ENCODE measurements around the gene MTAP.

The MTAP gene

DNA sequence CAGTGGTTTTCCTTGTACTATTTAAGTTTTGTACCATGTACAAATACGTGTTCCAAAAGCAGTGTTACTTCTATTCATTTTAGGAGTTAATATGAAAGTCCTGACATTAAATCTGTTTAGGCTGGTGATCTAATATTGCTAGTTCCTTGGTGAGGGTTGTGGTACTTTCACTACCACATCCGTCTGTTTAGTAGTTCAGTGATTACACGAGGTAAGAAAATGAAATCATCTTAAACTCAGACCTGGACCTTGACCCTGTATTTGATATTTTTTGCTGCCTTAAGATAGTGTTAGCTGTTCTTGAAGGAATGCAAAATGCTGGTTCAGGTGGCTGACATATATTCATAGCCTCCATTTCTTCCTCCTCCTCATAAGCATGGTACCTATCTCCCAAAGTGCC is 50.3 kb downstream of the MTAP start:
- DNase-seq (ENCODE audit: low spot score): no peak

DNA sequence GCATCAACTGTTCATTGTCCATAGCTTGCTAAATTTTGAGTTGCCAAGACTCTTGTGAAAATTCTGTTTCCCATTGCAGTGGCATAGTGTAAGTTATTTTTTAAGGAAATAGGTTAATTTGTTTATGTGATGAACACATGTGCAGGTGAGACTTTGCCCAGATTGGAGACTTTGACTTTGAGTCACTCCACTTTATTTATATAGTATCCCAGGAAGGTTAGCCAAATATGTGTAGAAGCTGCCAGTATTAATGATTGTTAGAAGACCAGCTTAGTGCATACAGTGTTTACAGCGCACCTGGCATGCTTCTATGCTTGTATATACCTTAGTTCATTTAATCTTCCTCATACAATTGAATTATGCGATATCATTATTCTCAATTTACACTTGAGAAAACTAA is 51.0 kb downstream of the MTAP start:
- no peak for DNase-seq (ENCODE audit: low spot score)

DNA sequence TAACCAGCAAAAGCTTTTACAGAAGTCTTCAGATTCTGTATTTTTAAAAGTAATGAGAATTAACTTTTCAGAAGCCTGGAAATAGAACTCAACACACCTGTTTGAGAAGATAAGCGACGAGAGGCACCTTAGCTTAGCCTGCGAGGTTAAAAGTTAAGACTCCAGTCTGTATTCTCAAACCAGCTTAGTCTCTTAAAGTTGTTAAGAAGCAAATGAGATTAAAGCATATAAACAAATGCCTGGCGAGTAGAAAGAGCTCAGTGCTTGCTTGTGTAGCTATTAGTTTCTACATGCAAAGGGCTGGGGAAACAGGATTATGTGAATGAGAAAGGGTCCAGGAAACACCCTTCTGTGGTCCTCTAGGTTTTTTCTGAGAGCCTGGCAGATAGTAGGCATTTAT is 51.7 kb downstream of the MTAP start:
- DNase-seq (ENCODE audit: low spot score): no peak

DNA sequence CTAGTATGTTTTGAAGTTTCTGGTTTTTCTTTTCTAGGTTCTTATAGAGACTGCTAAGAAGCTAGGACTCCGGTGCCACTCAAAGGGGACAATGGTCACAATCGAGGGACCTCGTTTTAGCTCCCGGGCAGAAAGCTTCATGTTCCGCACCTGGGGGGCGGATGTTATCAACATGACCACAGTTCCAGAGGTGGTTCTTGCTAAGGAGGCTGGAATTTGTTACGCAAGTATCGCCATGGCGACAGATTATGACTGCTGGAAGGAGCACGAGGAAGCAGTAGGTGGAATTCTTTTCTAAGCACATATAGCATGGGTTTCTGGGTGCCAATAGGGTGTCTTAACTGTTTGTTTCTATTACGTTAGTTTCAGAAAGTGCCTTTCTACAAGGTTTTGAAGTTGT is 52.2 kb downstream of the MTAP start:
- DNase-seq (ENCODE audit: low spot score): no peak

DNA sequence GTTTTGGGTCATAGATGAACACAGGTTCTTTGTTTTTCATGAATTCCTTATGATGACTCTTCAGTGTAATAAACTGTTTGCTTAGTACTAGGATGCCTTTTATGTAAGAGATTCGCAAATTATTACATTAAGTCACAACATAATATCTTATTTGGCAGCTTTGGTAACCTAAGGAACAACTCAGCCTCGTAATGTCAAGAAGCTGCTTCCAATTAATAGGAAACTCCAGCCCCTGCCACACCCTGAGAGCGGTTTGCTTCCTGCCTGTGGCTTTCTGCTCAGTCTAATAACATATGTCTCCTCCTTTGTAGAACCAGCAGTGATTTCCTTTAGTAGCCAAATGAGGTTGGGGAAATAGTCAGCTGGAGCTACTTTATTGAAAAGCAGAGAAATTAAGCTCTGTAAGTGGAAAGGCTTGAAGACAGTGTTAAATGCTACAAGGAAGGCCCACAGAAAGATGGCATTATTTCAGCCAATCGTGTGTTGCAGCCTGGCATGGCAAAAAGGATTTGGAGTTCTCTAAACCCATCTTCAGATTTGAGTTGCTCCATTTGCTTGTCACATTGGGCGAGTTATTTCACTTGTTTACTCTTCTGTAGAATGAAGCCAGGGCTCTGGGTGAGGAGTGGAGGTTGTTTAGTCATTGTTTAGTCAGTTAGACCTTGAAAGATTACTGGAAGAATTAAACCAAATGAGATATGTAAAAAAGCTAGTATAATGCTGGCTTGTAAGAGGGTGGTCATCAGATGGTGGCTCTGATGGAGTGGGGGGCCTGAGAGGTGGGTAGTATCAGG is 54.1 kb downstream of the MTAP start:
- peak; percentile 59 for DNase-seq (ENCODE audit: low spot score)

DNA sequence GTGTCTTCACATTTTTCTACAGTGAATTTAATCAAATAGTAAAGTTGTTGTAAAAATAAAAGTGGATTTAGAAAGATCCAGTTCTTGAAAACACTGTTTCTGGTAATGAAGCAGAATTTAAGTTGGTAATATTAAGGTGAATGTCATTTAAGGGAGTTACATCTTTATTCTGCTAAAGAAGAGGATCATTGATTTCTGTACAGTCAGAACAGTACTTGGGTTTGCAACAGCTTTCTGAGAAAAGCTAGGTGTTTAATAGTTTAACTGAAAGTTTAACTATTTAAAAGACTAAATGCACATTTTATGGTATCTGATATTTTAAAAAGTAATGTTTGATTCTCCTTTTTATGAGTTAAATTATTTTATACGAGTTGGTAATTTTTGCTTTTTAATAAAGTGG is 60.4 kb downstream of the MTAP start:
- DNase-seq (ENCODE audit: low spot score): no peak

DNA sequence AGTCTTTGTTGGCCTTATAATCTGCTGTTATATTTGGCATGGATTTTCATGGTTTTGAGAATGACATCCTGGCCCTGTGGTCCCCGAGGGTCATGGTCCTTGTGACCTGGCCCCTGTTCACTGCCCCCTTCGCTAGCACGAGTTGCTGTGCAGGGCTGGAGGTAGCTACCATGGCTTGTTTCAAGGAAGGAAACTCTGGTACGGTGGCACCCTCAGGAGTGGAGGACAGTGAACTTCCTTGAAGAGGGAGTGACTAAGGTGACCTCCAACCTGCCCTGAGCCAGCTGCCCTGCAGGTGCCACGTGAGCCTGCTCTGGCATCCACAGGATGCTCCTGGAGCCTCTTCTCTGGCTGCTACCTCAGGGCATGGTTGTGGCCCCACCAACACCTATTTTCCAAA is 62.1 kb downstream of the MTAP start:
- DNase-seq (ENCODE audit: low spot score): no peak

DNA sequence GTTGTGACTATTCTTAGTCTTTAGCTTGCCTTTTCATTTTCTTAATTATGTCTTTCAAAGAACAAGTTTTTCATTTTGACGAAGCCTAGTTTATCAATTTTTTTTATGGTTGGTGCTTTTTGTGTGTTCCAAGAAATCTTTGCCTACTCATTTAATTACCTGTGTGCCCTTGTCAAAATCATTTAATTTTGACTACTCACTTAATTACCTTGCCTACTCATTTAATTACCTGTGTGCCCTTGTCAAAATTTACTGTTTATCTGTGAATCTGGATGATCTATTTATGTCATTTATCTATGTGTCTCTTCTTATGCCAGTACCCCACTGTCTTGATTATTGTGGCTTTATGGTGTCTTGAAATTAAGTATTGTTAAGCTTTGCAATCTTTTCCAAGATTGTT is 63.9 kb downstream of the MTAP start:
- no peak for DNase-seq (ENCODE audit: low spot score)

DNA sequence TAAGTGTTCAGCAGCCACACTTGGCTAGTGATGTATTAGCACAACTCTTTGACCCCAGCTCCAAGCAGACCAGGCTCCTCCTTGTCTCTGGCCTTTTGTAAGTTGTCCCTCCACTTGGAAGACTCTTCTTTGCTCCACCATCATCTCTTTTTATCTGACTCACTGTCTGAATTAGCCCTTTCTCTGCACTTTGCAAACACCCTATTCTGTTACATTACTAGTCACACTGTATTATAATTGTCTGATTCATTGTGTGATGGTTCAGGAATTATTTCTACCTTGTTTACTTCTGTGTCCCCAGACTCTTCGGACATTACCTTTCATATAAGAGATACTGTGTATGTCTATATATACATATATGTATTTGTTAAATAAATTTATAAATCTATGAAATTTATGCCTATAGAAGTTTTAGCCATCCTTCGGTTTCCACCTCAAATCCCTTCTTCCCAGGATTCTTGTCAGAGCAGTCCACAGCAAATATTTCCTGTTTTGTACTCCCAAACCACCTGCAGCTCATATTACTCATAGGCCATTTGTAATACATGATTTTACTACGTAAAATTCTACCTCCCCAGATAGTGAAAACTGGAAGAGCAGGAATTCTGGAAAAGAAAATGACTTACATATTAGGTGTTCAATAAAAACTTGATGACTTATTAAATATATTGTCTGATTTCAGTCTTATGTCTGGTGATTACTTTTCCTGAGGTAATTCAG is 69.0 kb downstream of the MTAP start:
- DNase-seq (ENCODE audit: low spot score): no peak

DNA sequence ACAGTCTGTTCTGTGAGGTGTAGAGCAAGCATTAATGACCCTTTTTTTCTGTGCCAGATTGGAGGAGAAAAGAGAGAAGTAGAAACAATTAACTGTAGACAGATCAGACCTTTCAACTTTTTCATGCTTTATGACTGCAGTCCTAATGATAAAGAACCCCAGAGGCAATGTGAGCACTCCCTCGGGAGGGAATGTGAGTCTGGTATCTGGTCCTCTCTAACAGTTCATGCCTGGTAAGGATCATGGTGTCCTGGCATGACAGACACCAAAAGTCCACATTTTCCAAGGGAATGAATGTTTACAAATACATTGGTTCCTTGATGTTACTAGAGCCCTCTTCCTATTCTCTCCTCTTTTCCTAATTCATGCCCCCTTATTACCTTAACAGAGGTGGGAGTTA is 70.3 kb downstream of the MTAP start:
- DNase-seq (ENCODE audit: low spot score): no peak

DNA sequence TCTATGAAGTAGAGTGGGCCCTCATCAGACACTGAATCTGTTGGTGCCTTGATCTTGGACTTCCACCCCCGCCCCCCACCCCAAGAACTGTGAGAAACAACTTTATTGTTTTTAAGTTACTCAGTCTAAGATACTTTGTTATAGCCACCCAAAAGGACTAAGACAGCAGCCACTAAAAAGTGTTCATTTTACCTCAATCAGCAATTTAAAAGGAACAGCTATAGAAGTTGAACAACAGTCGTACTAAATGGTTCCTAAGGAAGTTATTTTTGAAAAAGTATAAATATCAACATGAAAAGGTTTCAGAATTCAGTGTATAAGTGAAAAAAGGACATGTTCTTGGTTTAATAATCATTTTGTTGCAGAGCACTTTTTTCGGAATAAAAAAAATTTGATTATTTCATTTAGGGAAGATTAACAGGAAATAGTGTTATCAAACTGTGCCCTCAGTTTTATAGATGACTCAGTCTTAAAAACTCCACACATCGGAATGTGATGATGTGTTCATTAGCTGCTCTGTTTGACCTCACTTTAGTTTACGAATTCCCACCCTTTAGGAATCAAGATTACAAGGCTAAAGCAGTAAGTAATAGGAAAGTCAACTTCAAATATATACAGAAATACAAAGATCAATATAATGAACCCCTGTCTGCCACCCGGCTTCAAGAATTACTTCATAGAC is 71.2 kb downstream of the MTAP start:
- peak; percentile 28 for DNase-seq (ENCODE audit: low spot score)

DNA sequence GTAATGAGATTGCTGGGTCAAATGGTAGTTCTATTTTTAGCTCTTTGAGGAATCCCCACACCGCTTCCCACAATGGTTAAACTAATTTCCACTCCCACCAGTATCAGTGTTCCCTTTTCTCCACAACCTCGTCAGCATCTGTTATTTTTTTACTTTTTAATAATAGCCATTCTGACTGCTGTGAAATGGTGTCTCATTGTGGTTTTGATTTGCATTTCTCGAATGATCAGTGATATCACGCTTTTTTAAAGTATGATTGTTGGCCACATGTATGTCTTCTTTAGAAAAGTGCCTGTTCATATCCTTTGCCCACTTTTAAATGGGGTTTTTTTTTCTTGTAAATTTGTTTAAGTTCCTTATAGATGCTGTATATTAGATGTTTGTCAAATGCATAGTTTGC is 73.5 kb downstream of the MTAP start:
- no peak for DNase-seq (ENCODE audit: low spot score)

DNA sequence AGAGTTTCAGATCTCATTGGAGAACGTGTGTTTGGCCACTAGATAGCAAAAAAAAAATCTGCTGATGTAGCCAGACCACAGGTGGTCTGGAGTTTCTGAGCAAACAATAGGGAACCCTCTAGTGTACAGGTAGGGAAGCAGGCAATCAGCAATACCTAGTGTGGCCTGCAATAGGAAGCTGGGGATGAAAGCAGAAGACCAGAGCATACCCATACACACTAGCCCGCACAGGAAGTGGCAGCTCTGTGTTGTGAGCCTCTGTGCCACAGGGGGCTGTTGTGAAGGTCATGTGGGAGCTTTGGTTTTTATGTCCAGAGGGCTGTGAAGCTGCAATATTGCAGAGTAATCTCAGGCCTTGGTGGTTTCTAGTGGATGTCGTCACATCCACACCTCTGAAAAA is 81.2 kb downstream of the MTAP start:
- no peak for DNase-seq (ENCODE audit: low spot score)

DNA sequence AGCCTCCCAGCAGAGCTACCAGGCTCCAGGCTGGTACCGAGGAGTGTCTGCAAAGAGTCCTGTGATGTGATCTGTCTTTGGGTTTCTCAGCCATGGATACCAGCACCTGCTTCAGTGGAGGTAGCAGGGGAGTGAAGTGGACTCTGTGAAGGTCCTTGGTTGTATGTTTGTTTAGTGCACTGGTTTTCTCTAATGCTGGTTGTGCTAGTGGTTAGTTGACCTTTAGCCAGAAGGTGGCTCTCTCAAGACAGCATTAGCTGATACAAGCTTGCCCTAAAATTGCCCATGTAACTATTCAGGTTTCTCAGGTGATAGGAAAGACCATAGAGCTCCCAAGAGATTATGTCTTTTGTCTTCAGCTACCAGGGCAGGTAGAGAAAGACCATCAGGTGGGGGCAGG is 87.2 kb downstream of the MTAP start:
- DNase-seq (ENCODE audit: low spot score): no peak

DNA sequence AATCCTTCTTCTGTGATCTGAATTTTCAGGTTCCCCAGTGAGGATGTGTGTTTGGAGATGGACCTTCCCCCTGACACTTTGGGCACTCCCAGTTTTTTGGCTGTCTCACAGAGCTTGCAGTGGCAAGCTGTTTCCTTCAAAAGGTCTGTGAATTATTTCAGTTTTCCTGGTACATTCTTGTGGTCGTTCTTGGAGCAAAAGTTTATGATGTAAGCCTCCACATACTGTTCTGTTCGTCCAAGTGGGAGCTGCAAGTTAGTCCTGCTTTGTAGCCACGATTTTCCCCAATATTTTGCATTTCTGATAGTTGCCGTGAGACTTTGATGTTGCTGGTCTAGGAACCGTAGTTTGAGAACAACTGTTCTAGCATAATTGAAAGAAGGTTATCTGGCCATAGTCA is 88.3 kb downstream of the MTAP start:
- DNase-seq (ENCODE audit: low spot score): no peak

DNA sequence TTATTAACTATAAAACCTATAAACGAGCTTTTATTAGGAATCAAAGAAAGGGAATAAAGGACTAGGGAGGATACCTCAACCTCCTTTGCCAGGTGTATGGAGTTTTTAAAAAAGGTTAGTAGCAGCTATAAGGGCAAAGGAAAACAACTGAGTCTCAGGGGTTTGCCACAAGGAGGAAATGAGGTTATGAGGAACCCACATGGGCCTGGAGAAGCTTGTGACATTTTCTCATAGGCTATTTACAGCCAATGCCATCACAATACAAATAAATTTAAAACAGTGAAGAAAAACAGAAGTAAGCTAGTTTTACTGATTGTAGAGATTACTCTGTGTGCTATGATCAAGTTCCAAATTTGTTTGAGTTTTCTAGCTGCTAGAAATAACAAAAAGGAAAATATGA is 99.1 kb downstream of the MTAP start:
- DNase-seq (ENCODE audit: low spot score): no peak

DNA sequence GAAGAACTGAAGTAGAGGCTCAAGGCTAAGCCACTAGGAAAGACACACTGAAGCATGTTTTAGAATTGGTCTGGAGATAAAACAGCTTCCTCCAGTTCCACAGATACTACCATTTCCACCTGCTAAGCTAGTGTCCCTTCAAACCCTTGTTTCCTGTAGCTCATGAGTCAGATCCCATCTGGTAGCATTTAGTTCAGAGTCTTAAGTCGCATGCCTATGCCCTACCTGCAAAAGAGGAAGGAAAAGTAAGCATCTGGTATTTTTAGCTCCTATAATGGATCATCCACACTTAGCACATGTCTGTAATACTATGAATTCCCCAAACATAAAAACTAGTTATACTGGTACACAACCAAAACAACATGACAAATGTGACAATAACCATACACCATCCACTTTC is 99.7 kb downstream of the MTAP start:
- DNase-seq (ENCODE audit: low spot score): no peak

DNA sequence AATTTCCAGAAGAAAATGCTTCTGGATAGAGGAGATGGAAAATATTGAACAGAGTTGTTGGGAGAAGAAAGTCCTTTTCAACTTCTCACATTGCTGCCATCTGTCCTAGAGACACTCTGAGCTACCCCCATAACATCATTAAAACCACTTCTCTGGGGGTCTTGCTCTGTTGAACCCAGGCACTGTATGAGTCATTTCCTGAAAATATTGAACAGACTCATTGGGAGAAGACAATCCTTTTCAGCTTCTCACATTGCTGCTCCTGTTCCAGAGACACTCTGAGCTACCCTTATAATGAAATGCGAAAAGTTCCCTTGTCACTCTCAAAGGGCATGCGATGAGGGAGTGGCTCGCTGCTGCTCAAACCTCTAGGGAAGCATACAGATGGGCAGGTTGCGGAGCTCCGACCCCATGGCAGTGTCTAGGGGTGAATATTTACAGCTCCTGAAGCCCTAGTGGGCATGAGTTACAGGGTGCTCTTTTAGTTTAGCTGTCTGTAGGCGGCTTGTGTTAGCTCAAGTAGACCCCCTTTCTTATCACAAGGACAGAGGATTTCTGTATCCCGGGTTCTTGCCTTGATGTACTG is 101.0 kb downstream of the MTAP start:
- DNase-seq (ENCODE audit: low spot score): no peak

DNA sequence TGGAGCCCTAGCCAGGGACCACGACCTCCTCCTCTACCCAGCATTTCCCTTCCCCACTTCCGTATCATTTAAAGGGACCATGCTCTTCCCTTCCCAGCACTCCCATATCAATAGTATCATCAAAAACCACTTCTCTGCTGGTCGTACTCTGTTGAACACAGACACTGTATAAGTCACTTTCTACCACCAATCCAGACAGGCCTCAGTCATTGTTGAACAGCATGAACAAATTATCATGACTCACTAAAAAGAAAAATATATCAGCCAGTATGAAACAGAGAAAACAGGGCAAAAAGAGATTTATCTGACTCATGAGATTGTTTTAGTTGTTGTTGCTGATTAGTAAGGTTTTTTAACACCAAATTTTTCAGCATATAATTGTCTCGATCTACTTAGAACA is 101.9 kb downstream of the MTAP start:
- DNase-seq (ENCODE audit: low spot score): no peak

DNA sequence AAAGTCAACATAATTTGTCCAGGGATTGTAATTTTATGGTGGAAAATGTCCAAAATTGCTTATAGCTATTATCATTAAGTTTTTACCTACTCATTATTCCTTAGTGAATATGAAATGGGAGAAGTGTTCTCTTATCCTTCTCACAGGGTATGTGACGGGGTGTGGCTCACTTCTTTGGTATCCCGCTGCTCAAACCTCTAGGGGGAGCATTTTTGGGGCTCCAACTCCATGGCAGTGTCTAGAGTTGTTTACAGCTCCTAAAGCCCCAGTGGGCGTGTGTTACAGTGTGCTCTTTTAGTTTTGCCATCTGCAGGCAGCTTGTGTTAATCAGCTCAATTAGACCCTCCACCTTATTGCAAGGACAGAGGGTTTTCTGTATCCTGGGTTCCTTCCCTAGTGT is 102.3 kb downstream of the MTAP start:
- DNase-seq (ENCODE audit: low spot score): no peak

DNA sequence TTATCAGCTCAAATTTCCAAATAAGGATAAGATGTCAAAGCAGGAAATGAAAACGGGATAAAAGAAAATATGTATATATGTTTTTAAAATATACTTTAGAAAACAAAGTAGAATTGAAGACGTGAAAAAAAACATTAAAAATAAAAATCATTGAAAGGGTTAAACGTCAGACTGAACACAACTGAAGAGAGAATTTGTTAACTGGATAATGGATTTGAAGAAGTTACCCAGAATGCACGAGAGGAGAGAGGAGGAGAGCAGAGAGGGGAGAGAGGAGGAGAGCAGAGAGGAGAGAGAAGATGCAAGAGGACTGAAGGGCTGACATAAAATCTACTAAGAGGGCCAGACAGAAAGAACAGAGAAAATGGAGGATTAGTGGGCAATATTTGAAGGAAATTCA is 103.8 kb downstream of the MTAP start:
- DNase-seq (ENCODE audit: low spot score): no peak

DNA sequence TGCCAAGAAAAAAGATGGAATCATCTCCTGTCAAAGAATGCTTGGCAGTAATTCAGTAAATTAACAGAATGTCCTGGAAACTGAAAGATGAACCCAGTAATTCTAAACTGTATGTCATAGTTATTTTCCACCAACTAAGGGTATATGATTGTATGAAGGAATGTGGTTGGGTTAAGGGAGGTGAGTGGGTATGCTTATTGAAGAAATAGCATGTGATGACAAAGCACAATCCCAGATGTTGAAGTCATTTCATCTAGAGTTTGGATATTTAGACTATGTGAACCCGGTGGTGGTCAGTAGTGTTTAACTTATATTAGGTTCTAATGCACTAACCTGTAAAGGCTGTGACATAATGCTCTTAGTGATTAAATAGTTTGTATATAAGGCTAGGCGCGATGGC is 104.4 kb downstream of the MTAP start:
- no peak for DNase-seq (ENCODE audit: low spot score)
